ENCODE measurements around the gene PRKG1.

DNA sequence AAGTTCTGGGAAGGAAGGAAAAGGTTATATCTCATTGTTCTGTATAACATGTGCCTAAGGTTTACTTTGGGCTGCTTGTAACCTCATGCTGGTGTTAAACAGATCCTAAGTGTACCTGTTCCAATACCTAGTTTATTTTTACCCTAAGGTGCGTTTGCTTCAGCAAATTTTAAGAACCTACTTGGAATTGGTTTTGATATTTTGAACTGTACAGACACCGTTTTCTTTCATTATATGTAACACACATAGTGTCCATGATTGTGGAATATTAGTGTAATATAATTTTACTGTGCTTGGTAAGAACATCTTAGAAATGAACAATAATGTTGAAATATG is 954.2 kb downstream of the PRKG1 start:
- TF ChIP-seq, protein P1, sequence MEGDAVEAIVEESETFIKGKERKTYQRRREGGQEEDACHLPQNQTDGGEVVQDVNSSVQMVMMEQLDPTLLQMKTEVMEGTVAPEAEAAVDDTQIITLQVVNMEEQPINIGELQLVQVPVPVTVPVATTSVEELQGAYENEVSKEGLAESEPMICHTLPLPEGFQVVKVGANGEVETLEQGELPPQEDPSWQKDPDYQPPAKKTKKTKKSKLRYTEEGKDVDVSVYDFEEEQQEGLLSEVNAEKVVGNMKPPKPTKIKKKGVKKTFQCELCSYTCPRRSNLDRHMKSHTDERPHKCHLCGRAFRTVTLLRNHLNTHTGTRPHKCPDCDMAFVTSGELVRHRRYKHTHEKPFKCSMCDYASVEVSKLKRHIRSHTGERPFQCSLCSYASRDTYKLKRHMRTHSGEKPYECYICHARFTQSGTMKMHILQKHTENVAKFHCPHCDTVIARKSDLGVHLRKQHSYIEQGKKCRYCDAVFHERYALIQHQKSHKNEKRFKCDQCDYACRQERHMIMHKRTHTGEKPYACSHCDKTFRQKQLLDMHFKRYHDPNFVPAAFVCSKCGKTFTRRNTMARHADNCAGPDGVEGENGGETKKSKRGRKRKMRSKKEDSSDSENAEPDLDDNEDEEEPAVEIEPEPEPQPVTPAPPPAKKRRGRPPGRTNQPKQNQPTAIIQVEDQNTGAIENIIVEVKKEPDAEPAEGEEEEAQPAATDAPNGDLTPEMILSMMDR (IDR thresholded peaks at IDR 0.05): no peak
- TF ChIP-seq POLR2A (IDR thresholded peaks at IDR 0.05): no peak
